ENCODE data around the gene PCID2.

The PCID2 gene

GRCh38 chr13:113219256-113219940 is 10.9 kb upstream of the PCID2 start:
- DNase-seq (ENCODE audit: low read depth), result no peak

- DNase-seq (ENCODE audit: low read depth), result no peak
Measured at GRCh38 chr13:113218586-113218985, 10.1 kb upstream of the PCID2 start.

- peak; percentile 47 for DNase-seq (ENCODE audit: low read depth)
Measured at GRCh38 chr13:113216254-113217048, 8.0 kb upstream of the PCID2 start.

GRCh38 chr13:113211774-113212173 is 3.3 kb upstream of the PCID2 start:
- no peak for DNase-seq (ENCODE audit: low read depth)

GRCh38 chr13:113210833-113211232 is 2.4 kb upstream of the PCID2 start:
- DNase-seq (ENCODE audit: low read depth), result no peak

- no peak for DNase-seq (ENCODE audit: low read depth)
Measured at GRCh38 chr13:113209759-113210421, 1.4 kb upstream of the PCID2 start.

- DNase-seq (ENCODE audit: low read depth), result peak; percentile 56
Measured at GRCh38 chr13:113209336-113209758, 878 bp upstream of the PCID2 start, which contains the start of gene CUL4A. Gene CUL4A, plus strand, starts transcription at chr13:113209613. Its CDS starts 15 bp downstream, at chr13:113209628.

GRCh38 chr13:113207890-113208420 is 514 bp downstream of the PCID2 start:
- DNase-seq (ENCODE audit: low read depth), result no peak

- no peak for DNase-seq (ENCODE audit: low read depth)
Measured at GRCh38 chr13:113207460-113207859, 1.0 kb downstream of the PCID2 start.

GRCh38 chr13:113205428-113205931 is 3.0 kb downstream of the PCID2 start:
- peak; percentile 17 for DNase-seq (ENCODE audit: low read depth)

GRCh38 chr13:113204378-113204734 is 4.1 kb downstream of the PCID2 start:
- DNase-seq (ENCODE audit: low read depth), result no peak

- DNase-seq (ENCODE audit: low read depth), result no peak
Measured at GRCh38 chr13:113203507-113204377, 4.7 kb downstream of the PCID2 start.

GRCh38 chr13:113202912-113203311 is 5.6 kb downstream of the PCID2 start:
- no peak for DNase-seq (ENCODE audit: low read depth)

GRCh38 chr13:113201815-113202214 is 6.7 kb downstream of the PCID2 start:
- DNase-seq (ENCODE audit: low read depth), result no peak

- DNase-seq (ENCODE audit: low read depth), result no peak
Measured at GRCh38 chr13:113196970-113197737, 11.3 kb downstream of the PCID2 start.

- DNase-seq (ENCODE audit: low read depth), result no peak
Measured at GRCh38 chr13:113195360-113195759, 13.1 kb downstream of the PCID2 start.

GRCh38 chr13:113192902-113193301 is 15.6 kb downstream of the PCID2 start:
- DNase-seq (ENCODE audit: low read depth), result peak; percentile 77

- DNase-seq (ENCODE audit: low read depth), result peak; percentile 55
Measured at GRCh38 chr13:113192279-113192678, 16.2 kb downstream of the PCID2 start.

- DNase-seq (ENCODE audit: low read depth), result no peak
Measured at GRCh38 chr13:113190181-113190580, 18.3 kb downstream of the PCID2 start.

- DNase-seq (ENCODE audit: low read depth), result no peak
Measured at GRCh38 chr13:113187883-113188665, 20.4 kb downstream of the PCID2 start.

All from stromal cell of bone marrow (primary cell).